ENCODE measurements around the gene ST6GALNAC3. TPM values are rescaled to one million over a fixed set of nuclear protein-coding genes. Genes with fewer than 3 reads are reported as not detected.

Gene ST6GALNAC3
- total RNA-seq, 1 experiment from 2014 or later, result 0.03 TPM

- Histone ChIP-seq H3K36me3 (ENCODE audit: control insufficient read depth, insufficient read depth, low read length) (no peaks in the 10 kb centered on the region), H3K4me3 (ENCODE audit: low read depth in 2 of 2, low read length in 2 of 2) (no peak overlapping the region), H3K27ac (ENCODE audit: low read length) (no peak overlapping the region), H3K4me1 (ENCODE audit: control insufficient read depth, insufficient read depth, low read length) (no peaks in the 10 kb centered on the region), H3K27me3 (ENCODE audit: control insufficient read depth, insufficient read depth, low read length) (no peaks in the 10 kb centered on the region), H3K9me3 (ENCODE audit: control insufficient read depth, insufficient read depth, low read depth, low read length) (no peaks in the 10 kb centered on the region)
- no peak for DNase-seq (ENCODE audit: low read depth, low spot score)
- intact Hi-C loops (cut with micrococcal nuclease; ENCODE audit: unreplicated experiment) (no loop called here), in situ Hi-C loops (cut with HindIII; ENCODE audit: low pct_unique_long_range_greater_than_20kb, low sequenced_read_pairs) (no loop called here)
- POLR2A ChIA-PET, result no interaction called here
- no TSS peak for BruUV-seq (replicated peaks)
- CTCF ChIA-PET, result no interaction called here
- TF ChIP-seq TCF7L2 (IDR thresholded peaks at IDR 0.05; ENCODE audit: low read depth, low read length) (no peak), REST (IDR thresholded peaks at IDR 0.05; ENCODE audit: insufficient read depth in 1 of 2, low read depth in 2 of 2, low read length in 1 of 2) (no peak), CTCF (IDR thresholded peaks at IDR 0.05) (no peak), POLR2AphosphoS5 (IDR thresholded peaks at IDR 0.05; ENCODE audit: low read depth, low read length) (no peak), SIN3A (IDR thresholded peaks at IDR 0.05; ENCODE audit: borderline replicate concordance, insufficient read depth, low read depth, low read length) (no peak)
- ATAC-seq, result no peak
Measured at GRCh38 chr1:76463849-76464248, 389.3 kb downstream of the ST6GALNAC3 start.

GRCh38 chr1:76465030-76465429 lies 390.5 kb downstream of the ST6GALNAC3 start:
- no peak for TF ChIP-seq SIN3A (IDR thresholded peaks at IDR 0.05; ENCODE audit: borderline replicate concordance, insufficient read depth, low read depth, low read length)
- BruUV-seq (replicated peaks), result no TSS peak
- no peaks in the 10 kb centered on the region for H3K27me3 ChIP-seq (ENCODE audit: control insufficient read depth, insufficient read depth, low read length)
- CTCF ChIA-PET, result no interaction called here
- ATAC-seq (no peak), DNase-seq (ENCODE audit: low read depth, low spot score) (no peak)
- H3K4me1 ChIP-seq (ENCODE audit: control insufficient read depth, insufficient read depth, low read length), result no peaks in the 10 kb centered on the region
- no peaks in the 10 kb centered on the region for H3K36me3 ChIP-seq (ENCODE audit: control insufficient read depth, insufficient read depth, low read length)
- in situ Hi-C loops (cut with HindIII; ENCODE audit: low pct_unique_long_range_greater_than_20kb, low sequenced_read_pairs) (no loop called here), intact Hi-C loops (cut with micrococcal nuclease; ENCODE audit: unreplicated experiment) (no loop called here)
- no peak overlapping the region for H3K4me3 ChIP-seq (ENCODE audit: low read depth in 2 of 2, low read length in 2 of 2)
- POLR2A ChIA-PET, result no interaction called here
- H3K27ac ChIP-seq (ENCODE audit: low read length), result no peak overlapping the region
- no peaks in the 10 kb centered on the region for H3K9me3 ChIP-seq (ENCODE audit: control insufficient read depth, insufficient read depth, low read depth, low read length)

- no peaks in the 10 kb centered on the region for H3K27me3 ChIP-seq (ENCODE audit: control insufficient read depth, insufficient read depth, low read length)
- DNase-seq (ENCODE audit: low read depth, low spot score) (no peak), ATAC-seq (no peak)
- BruUV-seq (replicated peaks), result no TSS peak
- intact Hi-C loops (cut with micrococcal nuclease; ENCODE audit: unreplicated experiment) (no loop called here), in situ Hi-C loops (cut with HindIII; ENCODE audit: low pct_unique_long_range_greater_than_20kb, low sequenced_read_pairs) (no loop called here)
- H3K4me3 ChIP-seq (ENCODE audit: low read depth in 2 of 2, low read length in 2 of 2), result no peak overlapping the region
- no peaks in the 10 kb centered on the region for H3K36me3 ChIP-seq (ENCODE audit: control insufficient read depth, insufficient read depth, low read length)
- no peak overlapping the region for H3K27ac ChIP-seq (ENCODE audit: low read length)
- CTCF ChIA-PET, result no interaction called here
- no peak for TF ChIP-seq REST (IDR thresholded peaks at IDR 0.05; ENCODE audit: insufficient read depth in 1 of 2, low read depth in 2 of 2, low read length in 1 of 2)
- no peak for TF ChIP-seq CTCF (IDR thresholded peaks at IDR 0.05)
- no peak for TF ChIP-seq TCF7L2 (IDR thresholded peaks at IDR 0.05; ENCODE audit: low read depth, low read length)
- no peak for TF ChIP-seq SIN3A (IDR thresholded peaks at IDR 0.05; ENCODE audit: borderline replicate concordance, insufficient read depth, low read depth, low read length)
- no peaks in the 10 kb centered on the region for H3K9me3 ChIP-seq (ENCODE audit: control insufficient read depth, insufficient read depth, low read depth, low read length)
- H3K4me1 ChIP-seq (ENCODE audit: control insufficient read depth, insufficient read depth, low read length), result no peaks in the 10 kb centered on the region
- POLR2A ChIA-PET, result no interaction called here
Measured at GRCh38 chr1:76470166-76470565, 395.6 kb downstream of the ST6GALNAC3 start.
